ENCODE measurements around the gene SDF2L1.

- TF ChIP-seq ZNF274 (IDR thresholded peaks at IDR 0.05; ENCODE audit: low read depth, low read length) (no peak), SUZ12 (IDR thresholded peaks at IDR 0.05; ENCODE audit: extremely low read depth, insufficient read depth, insufficient read length) (no peak), YY1 (IDR thresholded peaks at IDR 0.05; ENCODE audit: insufficient read depth, insufficient read length) (no peak)
Measured at GRCh38 chr22:21672107-21672629, 30.1 kb downstream of the SDF2L1 start.
